ENCODE data around the gene C6orf163.

The C6orf163 gene

GRCh38 chr6:87357479-87358196, 13.0 kb downstream of the C6orf163 start:
- H3K9ac ChIP-seq (ENCODE audit: low read depth, low read length) = no peak overlapping the region
- no peaks in the 10 kb centered on the region for H3K27me3 ChIP-seq (ENCODE audit: insufficient read depth, low read length)
- no peaks in the 10 kb centered on the region for H3K4me1 ChIP-seq (ENCODE audit: insufficient read depth, low read length)
- 91% methylated on average over 1 of the region's 3 CpGs for WGBS
- no peak overlapping the region for H3K27ac ChIP-seq (ENCODE audit: low read depth, low read length)
- no peaks in the 10 kb centered on the region for H3K9me3 ChIP-seq (ENCODE audit: insufficient read depth, low read depth, low read length)
- H3K4me3 ChIP-seq (ENCODE audit: low read length) = no peak overlapping the region
- H3K36me3 ChIP-seq (ENCODE audit: insufficient read depth, low read length) = no peaks in the 10 kb centered on the region; the same call in 1 of the 2 replicates

- peaks cover 18% of the 10 kb centered on the region; the same call in 1 of the 2 replicates for H3K9me3 ChIP-seq (ENCODE audit: insufficient read depth, low read depth, low read length)
- WGBS = 90% methylated on average over 4 of the region's 5 CpGs
- no peak overlapping the region for H3K27ac ChIP-seq (ENCODE audit: low read depth, low read length)
- H3K36me3 ChIP-seq (ENCODE audit: insufficient read depth, low read length) = no peaks in the 10 kb centered on the region; the same call in 1 of the 2 replicates
- H3K9ac ChIP-seq (ENCODE audit: low read depth, low read length) = no peak overlapping the region
- no peaks in the 10 kb centered on the region for H3K4me1 ChIP-seq (ENCODE audit: insufficient read depth, low read length)
- H3K4me3 ChIP-seq (ENCODE audit: low read length) = no peak overlapping the region
- no peaks in the 10 kb centered on the region for H3K27me3 ChIP-seq (ENCODE audit: insufficient read depth, low read length)
Measured at GRCh38 chr6:87364602-87365252, 20.1 kb downstream of the C6orf163 start.

GRCh38 chr6:87366072-87366827, 21.6 kb downstream of the C6orf163 start:
- Histone ChIP-seq H3K36me3 (ENCODE audit: insufficient read depth, low read length) (no peaks in the 10 kb centered on the region), H3K9me3 (ENCODE audit: insufficient read depth, low read depth, low read length) (peaks cover 18% of the 10 kb centered on the region; the same call in 1 of the 2 replicates), H3K27ac (ENCODE audit: low read depth, low read length) (no peak overlapping the region), H3K4me1 (ENCODE audit: insufficient read depth, low read length) (no peaks in the 10 kb centered on the region), H3K4me3 (ENCODE audit: low read length) (no peak overlapping the region), H3K9ac (ENCODE audit: low read depth, low read length) (no peak overlapping the region), H3K27me3 (ENCODE audit: insufficient read depth, low read length) (no peaks in the 10 kb centered on the region)
- WGBS = 92% methylated on average over 4 of the region's 4 CpGs

DNA sequence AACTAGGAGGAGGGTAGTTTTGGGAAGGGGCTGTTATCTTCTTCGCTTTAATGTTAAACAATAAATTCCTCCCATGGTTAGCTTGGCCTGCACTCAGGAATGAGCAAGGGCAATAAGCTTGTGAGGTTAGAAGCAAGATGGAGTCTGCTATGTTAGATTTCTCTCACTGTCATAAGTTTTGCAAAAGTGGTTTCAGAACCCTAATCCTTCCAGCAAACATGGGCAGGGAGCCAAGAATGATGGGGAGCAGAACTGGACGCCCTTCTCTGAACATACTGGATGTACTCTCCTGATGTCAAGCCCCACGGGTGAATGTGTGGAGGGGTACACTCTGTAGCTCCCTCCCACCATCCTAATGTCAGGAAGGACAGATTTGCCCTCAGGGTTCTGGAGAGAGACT, 22.3 kb downstream of the C6orf163 start:
- Histone ChIP-seq H3K4me1 (ENCODE audit: insufficient read depth, low read length) (no peaks in the 10 kb centered on the region), H3K9me3 (ENCODE audit: insufficient read depth, low read depth, low read length) (peaks cover 18% of the 10 kb centered on the region; the same call in 1 of the 2 replicates), H3K4me3 (ENCODE audit: low read length) (no peak overlapping the region), H3K27me3 (ENCODE audit: insufficient read depth, low read length) (no peaks in the 10 kb centered on the region), H3K27ac (ENCODE audit: low read depth, low read length) (no peak overlapping the region), H3K36me3 (ENCODE audit: insufficient read depth, low read length) (no peaks in the 10 kb centered on the region), H3K9ac (ENCODE audit: low read depth, low read length) (no peak overlapping the region)
- WGBS = 94% methylated on average over 2 of the region's 3 CpGs

- WGBS = 100% methylated on average over 2 of the region's 2 CpGs
- peaks cover 6% of the 10 kb centered on the region; the same call in 1 of the 2 replicates for H3K9me3 ChIP-seq (ENCODE audit: insufficient read depth, low read depth, low read length)
- no peak overlapping the region for H3K27ac ChIP-seq (ENCODE audit: low read depth, low read length)
- no peaks in the 10 kb centered on the region for H3K36me3 ChIP-seq (ENCODE audit: insufficient read depth, low read length)
- H3K27me3 ChIP-seq (ENCODE audit: insufficient read depth, low read length) = no peaks in the 10 kb centered on the region
- no peak overlapping the region for H3K4me3 ChIP-seq (ENCODE audit: low read length)
- no peak overlapping the region for H3K9ac ChIP-seq (ENCODE audit: low read depth, low read length)
- no peaks in the 10 kb centered on the region for H3K4me1 ChIP-seq (ENCODE audit: insufficient read depth, low read length)
Measured at GRCh38 chr6:87373377-87373776, 28.8 kb downstream of the C6orf163 start.

- Histone ChIP-seq H3K4me1 (ENCODE audit: insufficient read depth, low read length) (no peaks in the 10 kb centered on the region), H3K27me3 (ENCODE audit: insufficient read depth, low read length) (no peaks in the 10 kb centered on the region), H3K27ac (ENCODE audit: low read depth, low read length) (no peak overlapping the region), H3K9ac (ENCODE audit: low read depth, low read length) (no peak overlapping the region), H3K9me3 (ENCODE audit: insufficient read depth, low read depth, low read length) (peaks cover 6% of the 10 kb centered on the region; the same call in 1 of the 2 replicates), H3K36me3 (ENCODE audit: insufficient read depth, low read length) (no peaks in the 10 kb centered on the region), H3K4me3 (ENCODE audit: low read length) (no peak overlapping the region)
- 92% methylated on average over 2 of the region's 2 CpGs for WGBS
Measured at GRCh38 chr6:87375315-87375714, 30.7 kb downstream of the C6orf163 start.

- Histone ChIP-seq H3K4me1 (ENCODE audit: insufficient read depth, low read length) (no peaks in the 10 kb centered on the region), H3K27ac (ENCODE audit: low read depth, low read length) (no peak overlapping the region), H3K36me3 (ENCODE audit: insufficient read depth, low read length) (no peaks in the 10 kb centered on the region), H3K4me3 (ENCODE audit: low read length) (no peak overlapping the region), H3K9ac (ENCODE audit: low read depth, low read length) (no peak overlapping the region), H3K9me3 (ENCODE audit: insufficient read depth, low read depth, low read length) (peaks cover 6% of the 10 kb centered on the region; the same call in 1 of the 2 replicates), H3K27me3 (ENCODE audit: insufficient read depth, low read length) (no peaks in the 10 kb centered on the region)
- WGBS = 100% methylated on average over 1 of the region's 2 CpGs
Measured at GRCh38 chr6:87376643-87377042, 32.0 kb downstream of the C6orf163 start.

GRCh38 chr6:87378947-87379346, 34.3 kb downstream of the C6orf163 start:
- H3K27ac ChIP-seq (ENCODE audit: low read depth, low read length) = no peak overlapping the region
- H3K9ac ChIP-seq (ENCODE audit: low read depth, low read length) = no peak overlapping the region
- H3K4me3 ChIP-seq (ENCODE audit: low read length) = no peak overlapping the region
- no peaks in the 10 kb centered on the region for H3K9me3 ChIP-seq (ENCODE audit: insufficient read depth, low read depth, low read length)
- no peaks in the 10 kb centered on the region for H3K4me1 ChIP-seq (ENCODE audit: insufficient read depth, low read length)
- H3K36me3 ChIP-seq (ENCODE audit: insufficient read depth, low read length) = no peaks in the 10 kb centered on the region
- H3K27me3 ChIP-seq (ENCODE audit: insufficient read depth, low read length) = no peaks in the 10 kb centered on the region
- WGBS = 96% methylated on average over 4 of the region's 4 CpGs

DNA sequence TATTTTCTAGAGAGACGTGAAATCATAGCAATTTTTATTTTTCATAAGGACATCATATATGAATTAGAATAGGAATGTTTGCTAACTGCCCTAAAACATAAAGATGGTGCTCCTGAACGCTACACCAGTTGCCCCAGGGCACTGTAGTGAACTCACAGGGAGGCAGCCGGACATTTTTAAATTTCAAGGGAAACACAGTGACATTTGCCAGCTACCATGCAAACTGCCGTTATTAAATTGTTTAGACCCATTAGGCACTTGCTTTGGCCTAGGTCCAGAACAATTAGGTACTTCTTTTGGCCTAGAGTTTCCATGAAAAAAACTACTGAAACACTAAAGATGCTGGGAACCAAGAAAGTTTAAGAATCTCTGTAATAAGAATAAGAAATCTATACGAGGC, 38.2 kb downstream of the C6orf163 start:
- Histone ChIP-seq H3K36me3 (ENCODE audit: insufficient read depth, low read length) (no peaks in the 10 kb centered on the region), H3K27me3 (ENCODE audit: insufficient read depth, low read length) (no peaks in the 10 kb centered on the region), H3K9ac (ENCODE audit: low read depth, low read length) (no peak overlapping the region), H3K27ac (ENCODE audit: low read depth, low read length) (no peak overlapping the region), H3K4me3 (ENCODE audit: low read length) (no peak overlapping the region), H3K4me1 (ENCODE audit: insufficient read depth, low read length) (no peaks in the 10 kb centered on the region), H3K9me3 (ENCODE audit: insufficient read depth, low read depth, low read length) (no peaks in the 10 kb centered on the region)
- WGBS = 96% methylated on average over 4 of the region's 5 CpGs

GRCh38 chr6:87384038-87384437, 39.4 kb downstream of the C6orf163 start:
- H3K9ac ChIP-seq (ENCODE audit: low read depth, low read length) = no peak overlapping the region
- H3K9me3 ChIP-seq (ENCODE audit: insufficient read depth, low read depth, low read length) = no peaks in the 10 kb centered on the region
- no peak overlapping the region for H3K4me3 ChIP-seq (ENCODE audit: low read length)
- no peaks in the 10 kb centered on the region for H3K36me3 ChIP-seq (ENCODE audit: insufficient read depth, low read length)
- H3K27ac ChIP-seq (ENCODE audit: low read depth, low read length) = no peak overlapping the region
- no peaks in the 10 kb centered on the region for H3K4me1 ChIP-seq (ENCODE audit: insufficient read depth, low read length)
- WGBS = 97% methylated on average over 1 of the region's 1 CpG
- H3K27me3 ChIP-seq (ENCODE audit: insufficient read depth, low read length) = no peaks in the 10 kb centered on the region

- Histone ChIP-seq H3K36me3 (ENCODE audit: insufficient read depth, low read length) (no peaks in the 10 kb centered on the region), H3K27ac (ENCODE audit: low read depth, low read length) (no peak overlapping the region), H3K27me3 (ENCODE audit: insufficient read depth, low read length) (no peaks in the 10 kb centered on the region), H3K9me3 (ENCODE audit: insufficient read depth, low read depth, low read length) (no peaks in the 10 kb centered on the region), H3K4me1 (ENCODE audit: insufficient read depth, low read length) (no peaks in the 10 kb centered on the region), H3K9ac (ENCODE audit: low read depth, low read length) (no peak overlapping the region), H3K4me3 (ENCODE audit: low read length) (no peak overlapping the region)
- WGBS = 90% methylated on average over 3 of the region's 3 CpGs
Measured at GRCh38 chr6:87384449-87384848, 39.8 kb downstream of the C6orf163 start.
